Measurements from ENCODE around the gene TSPAN9.

Gene TSPAN9

DNA sequence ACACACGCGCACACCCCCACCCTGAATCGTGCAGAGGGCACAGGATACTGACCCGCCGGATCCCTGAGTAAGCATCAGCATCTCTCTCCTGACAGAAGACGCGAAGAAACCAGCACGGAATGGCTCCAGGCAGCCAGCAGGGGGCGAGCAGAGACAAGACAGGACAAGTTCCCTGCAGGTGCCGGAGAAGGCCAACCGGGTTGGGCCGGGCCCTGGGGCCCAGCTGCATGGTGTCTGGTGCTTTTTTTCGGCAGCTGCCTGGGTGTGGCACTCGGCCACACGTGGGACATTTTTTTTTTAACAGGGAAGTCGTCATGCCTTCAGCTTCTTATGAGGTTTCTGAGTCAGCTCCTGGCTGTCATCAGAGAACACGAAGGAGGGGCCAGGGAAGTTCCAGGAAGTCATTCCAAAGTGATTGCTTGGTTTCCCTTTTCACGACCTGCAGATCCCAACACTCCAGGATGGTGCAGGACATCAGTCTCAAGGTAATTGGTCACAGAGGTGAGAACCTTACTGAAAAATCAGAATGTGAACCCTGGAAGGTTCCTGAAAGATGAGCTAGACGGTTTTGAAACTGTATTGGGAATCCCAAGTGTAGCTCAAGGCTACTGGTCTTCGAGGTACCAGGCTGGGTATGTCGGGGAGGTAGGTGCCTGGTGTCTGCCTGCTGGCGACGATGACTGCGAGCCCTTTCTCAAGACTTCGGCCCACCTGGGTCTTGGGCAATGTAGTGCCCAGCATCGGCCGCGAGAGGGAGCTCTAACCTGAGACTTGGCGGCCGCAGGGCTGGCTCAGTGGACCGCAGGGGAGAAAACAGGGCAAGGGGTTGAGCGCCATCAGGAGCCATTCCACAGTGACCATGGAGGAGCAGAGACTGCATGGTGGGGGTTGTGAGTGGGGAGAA, 223.0 kb downstream of the TSPAN9 start:
- peak; percentile 57 for DNase-seq (ENCODE audit: low read depth)

DNA sequence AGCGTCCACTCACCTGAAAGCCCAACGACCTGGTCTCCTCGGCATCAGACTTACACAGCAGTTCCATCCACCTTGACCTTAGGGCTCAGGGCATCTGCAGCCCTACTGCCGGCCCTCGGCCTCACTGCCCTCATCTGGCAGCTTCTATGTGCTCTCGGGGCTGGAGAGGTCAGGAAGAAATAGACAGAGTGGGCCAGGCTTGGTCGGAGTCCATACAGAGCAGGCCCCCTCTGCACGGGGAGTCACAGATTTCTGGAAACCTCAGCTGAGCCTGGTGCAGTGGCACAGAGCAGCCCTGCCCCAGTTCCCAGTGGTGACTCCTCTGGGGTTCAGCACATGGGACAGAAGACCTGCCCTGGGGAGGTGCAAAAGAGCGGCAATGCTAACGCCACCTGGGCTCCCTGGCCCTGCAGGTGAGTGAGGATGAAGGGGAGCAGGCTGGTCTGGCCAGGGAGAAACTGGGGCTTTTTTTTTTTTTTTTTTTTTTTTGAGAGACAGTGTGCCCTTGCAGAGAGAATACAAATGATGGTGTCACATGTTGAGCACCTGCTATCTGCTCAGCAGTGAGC, 223.7 kb downstream of the TSPAN9 start:
- no peak for DNase-seq (ENCODE audit: low read depth)

DNA sequence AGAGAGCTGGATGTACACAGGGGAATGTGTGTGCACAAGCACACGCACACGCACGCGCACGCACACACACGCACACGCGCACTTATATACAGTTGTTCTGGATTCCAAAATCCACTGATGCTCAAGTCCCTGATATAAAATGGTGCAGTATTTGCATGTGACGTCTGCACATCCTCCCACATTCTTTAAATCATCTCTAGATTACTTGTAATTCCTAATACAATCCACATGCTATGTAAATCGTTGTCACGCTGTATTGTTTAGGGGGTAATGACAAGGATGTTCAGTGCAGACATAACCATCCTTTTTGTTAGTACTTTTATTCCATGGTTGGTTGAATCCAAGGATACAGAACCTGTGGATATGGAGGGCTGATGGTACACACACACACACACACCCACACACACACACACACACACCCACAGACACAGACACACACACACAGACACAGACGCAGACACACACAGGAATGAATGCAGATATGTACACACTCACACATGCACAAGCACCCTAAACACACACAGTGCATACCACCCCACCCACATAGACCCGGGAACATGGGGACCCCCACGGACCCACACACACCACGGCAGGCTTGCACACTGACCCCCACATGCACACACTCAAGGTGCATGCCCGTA, 225.3 kb downstream of the TSPAN9 start:
- no peak for DNase-seq (ENCODE audit: low read depth)

DNA sequence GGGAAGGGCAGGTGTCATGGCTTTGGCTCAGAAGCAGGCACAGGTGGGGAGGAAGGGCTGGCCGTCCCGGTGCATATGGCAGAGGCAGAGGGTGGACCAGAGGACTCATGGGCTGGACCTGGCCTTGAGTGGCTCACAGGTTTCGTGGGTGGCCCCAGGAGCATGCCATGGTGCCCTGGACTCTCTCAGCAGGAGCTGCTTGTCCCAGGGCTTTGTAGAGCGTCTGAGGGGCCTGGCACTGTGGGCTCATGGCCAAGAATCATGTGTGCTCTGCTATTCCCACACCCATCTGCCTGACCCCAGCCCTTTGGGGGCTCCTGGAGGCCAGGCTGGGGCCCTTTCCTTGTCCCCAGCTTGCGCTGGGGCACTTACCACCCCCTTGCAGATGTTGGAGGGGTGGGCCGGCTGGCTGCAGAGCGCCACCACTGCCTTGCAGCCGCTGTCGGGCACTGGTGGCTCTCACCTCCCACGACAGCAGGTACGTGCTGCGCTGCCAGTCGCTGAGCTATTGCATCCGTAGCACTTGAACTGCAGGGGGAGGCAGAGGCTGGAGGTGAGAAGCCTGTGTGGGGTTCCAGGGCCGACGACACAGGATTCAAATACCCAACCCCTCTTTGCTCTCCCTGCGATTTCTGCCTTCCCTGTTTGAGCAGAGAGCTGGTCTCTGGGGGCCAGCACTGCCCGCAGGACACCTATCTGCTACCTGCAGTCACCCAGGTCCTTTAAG, 226.4 kb downstream of the TSPAN9 start:
- no peak for DNase-seq (ENCODE audit: low read depth)

DNA sequence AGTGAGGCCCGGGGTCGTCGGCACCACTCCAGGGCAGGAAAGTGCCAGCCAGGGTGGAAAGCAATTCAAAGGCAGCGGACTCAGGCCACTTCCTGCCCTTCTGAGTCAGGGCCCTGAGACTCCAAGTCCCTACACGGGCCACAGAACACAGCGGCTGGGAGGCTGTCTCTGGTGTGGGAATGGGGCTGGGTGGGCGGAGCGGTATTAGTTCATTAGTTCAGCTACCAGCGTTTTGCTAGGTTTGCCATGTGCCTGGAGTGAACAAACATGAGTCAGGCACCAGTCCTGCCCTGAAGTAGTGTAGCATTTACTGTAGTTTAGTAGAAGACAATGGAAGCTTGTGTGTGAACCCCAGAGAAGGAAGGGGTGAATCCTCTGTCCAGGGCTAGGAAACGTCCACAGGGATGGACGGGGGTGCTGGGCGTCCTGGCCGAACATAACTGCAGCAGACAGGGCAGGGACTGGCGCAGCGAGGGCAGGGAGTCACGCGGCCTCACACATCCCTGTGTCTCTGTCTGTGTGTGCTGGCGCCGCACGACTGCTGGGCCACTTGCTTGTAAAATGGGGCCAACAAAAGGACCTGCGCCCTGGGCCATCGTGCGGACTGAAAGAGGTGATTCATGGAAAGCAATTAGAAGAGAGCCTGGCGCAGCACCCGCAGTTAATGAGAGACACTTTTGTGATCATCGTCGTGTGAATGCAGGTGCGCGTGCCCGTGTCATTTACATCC, 227.4 kb downstream of the TSPAN9 start:
- no peak for DNase-seq (ENCODE audit: low read depth)

DNA sequence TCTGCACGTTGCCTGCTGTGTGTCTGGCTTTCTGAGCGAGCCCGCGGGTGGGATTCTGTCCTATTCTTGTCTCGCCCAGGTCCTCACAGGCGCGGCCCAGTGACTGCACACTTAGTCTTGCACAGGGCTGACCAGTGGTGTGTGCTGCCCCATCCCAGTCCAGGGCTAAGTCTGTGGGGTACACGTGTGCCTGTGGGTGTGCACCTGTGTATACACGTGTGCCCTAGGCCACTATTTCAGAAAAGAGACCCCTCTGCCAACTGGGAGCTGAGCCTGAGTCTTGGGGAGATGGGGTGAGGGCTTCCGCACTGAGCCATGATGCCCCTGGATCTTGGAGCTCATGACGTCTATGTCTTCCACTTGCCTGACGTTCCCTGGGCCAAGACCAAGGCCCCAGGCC, 228.3 kb downstream of the TSPAN9 start:
- no peak for DNase-seq (ENCODE audit: low read depth)

DNA sequence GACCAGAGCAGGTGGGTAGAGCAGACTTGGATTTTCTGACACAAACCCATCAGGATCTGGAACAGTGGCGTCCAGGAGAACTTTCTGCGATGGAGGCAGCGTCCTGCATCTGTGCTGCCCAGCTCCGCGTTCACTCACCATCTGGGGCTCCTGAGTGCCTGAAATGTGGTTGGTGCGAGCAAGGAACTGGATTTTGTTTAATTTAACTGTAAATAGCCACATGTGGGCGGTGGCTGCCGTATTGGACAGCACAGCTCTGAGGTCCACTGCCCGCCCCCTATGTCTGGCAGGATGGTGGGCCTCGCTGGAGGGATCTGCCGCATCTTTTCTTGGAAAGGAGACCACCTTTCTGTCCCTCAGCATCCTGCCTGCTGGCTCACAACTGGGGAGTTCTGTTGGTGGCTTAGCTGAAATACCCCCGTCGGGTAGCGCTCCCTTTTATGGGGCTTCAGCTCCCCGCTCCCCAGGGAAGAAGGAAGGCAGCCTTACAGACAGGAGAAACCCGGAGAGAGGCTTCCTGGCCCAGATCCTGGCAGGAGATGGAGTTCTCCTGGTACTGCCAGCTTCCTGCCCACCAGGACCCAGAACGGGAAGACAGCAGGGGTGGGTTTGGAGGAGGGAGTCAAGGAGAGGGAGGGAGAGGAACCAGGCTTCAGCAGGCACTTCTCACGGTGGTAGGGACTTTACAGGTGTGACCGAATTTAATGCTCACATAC, 228.9 kb downstream of the TSPAN9 start:
- DNase-seq (ENCODE audit: low read depth) = no peak

DNA sequence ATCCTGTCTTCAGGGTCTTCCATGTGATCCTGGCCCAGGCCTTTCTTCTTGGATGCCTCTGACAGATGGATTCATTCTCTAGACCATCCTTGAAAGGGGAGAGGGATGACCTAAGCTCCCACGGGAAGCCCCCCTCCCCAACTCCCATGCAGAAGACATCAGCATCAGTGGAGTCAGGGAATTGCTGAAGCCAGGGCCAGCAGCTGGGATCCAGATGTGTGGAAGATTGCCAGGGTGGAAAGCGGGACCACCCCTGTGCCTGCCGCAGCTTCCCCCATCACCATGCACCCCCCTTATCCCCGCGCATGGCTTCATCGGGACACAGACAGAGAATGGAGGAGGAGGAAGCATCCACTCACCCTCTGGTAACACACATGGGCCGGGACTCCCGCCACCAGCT, 230.2 kb downstream of the TSPAN9 start:
- DNase-seq (ENCODE audit: low read depth) = no peak

DNA sequence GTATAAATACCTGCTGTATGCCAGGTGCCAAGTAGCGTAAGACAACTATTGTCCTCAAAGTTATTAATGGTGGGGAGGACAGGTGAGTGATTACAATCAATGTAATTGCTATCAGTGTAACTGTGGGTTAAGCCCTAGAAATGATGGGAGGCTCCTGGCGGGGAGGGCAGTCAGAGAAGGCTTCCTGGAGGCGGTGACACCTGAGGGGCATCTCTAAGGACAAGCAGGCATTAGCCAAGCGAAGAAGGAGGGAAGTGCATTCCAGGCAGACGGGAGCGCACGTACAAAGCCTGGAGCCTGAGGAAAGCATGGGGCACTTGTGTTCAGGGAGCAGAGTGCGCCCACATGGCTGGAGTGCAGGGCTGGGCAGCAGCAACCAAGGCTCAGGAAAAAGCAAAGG, 230.9 kb downstream of the TSPAN9 start:
- no peak for DNase-seq (ENCODE audit: low read depth)

DNA sequence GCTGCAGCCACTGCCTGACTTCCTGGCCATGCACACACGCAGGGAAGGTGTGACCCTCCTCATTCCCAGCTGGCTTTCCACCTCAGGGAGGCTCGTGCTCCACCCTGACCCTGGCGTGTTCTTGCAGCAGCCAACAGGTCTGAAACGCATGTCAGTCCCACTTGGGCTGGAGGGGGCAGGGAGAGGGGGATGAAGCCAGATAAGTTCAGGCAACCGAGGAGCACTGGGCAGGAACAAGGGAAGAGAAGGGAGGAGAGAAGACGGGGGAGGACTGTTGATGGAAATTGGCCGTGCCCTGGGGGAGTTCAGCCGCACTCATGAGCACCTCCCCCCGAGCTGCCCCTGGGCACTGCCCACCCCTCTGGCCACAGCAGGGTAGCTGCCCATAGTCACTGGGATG, 231.4 kb downstream of the TSPAN9 start:
- DNase-seq (ENCODE audit: low read depth) = no peak

DNA sequence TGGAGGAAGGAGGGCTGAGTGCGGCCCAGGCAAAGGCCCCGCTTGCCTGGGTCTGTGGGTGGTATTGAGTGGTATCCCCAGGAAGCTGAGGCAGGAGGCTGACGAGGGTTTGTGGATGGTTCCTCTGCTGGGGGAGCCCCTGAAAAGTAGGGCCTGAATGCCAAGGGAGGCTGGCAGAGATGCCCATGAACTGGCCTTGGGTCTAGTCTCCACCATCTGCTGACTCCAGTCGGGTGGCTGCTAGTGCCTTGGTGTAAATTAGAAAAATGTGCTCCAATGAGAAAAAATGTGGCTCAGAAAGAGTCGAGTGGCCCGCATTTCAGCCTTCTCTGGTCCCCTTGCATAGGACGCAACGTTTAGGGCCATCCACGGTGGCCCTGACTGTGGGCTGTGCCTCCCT, 232.6 kb downstream of the TSPAN9 start:
- no peak for DNase-seq (ENCODE audit: low read depth)

DNA sequence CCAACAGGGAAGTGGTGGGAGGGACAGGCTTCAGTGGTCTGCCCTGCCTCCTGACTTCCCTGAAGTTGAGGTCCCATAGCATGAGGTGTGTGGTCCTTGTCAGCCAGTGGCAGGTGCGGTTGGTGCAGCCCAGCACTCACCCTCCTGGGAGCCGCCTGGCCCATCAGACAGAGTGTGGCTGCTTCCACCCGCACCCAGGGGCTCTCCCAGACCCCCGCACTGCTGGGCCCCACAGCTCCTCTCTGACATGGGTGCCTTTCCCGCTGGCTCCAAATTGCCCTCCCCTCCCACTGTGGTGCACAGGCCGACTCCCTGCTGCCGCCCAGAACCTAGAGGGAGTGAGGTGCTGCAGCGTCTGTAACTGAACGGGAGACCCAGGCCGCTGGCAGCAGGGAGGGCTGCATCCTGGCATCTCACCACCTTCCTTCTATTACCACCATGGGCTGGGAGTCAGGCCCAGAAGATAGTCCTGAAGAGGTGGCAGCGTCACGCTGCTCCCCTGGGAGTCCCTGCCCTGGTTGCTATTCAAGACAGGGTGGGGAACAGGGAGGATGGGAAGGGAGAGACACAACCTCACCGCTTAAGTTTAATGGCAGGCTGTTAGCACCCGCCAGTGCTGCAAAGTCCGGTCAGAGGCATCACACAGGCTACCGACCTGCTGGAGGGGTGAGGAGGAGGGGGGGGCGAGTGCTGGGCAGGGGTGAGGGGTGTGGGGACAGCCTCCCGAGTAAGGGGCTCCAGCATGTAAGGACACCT, 233.3 kb downstream of the TSPAN9 start:
- no peak for DNase-seq (ENCODE audit: low read depth)

DNA sequence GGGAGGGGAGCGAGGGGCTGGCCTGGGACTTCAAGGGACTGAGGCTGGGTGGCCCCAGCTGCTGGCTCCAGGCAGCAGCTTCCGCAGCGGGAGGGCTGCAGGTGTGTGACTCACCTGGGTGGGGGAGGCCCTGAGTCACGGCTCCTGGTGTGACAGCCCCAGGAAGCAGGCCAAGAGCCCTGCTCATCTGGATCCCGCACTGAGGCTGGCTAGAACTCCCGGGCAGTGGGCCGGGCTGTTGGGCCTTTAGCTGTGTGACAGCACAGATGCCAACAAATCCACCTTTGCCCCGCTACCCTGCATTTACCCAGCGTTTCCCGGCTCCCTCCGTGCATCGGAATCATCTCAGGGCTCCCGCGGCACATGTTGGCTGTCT, 233.8 kb downstream of the TSPAN9 start:
- no peak for DNase-seq (ENCODE audit: low read depth)

DNA sequence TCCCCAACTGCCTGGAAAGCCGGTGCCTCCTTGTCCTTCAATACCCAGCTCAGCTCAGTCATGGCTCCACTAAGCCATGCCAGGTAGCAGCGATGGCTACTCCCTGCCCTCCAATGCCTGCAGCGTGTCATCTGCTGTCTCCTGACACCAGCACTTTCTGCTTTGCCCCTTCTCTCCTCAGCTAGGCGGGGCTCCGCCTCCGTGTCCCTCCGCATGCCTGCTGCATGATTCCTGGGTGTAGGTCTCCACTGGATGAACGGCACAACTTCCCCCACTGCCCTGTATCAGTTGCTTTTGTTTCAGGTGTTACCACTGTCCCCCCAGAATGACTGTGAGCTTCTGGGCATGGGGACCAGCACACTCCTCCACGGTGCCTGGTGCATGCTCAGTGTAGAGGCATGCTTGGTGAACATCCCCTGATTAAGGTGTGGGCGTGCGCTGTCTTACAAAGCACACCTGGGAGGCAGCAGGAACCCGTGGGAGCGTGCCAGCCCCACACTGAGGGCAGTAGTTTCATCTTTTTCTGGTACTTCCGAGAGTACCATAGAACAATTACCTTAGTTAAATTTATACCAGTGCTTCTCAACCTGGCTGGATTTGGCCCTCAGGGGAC, 234.4 kb downstream of the TSPAN9 start:
- no peak for DNase-seq (ENCODE audit: low read depth)

DNA sequence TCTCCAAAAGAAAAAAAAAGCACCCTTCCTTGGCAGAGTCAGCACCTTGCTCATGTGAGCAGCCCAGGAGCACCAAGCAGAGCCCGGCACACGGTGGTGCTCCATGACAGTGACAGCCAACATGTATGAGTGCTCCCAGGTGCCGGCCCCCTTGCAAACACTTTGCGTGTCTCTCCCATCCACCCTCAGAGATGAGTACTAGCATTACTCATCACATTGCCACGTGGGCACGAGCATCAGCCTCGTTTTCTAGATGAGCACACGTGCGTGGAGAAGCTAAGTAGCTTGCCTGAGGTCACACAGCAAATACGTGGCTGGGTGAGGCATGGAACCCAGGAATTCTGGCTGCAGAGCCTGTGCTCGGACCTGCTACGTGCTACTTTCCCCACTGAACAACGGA, 235.9 kb downstream of the TSPAN9 start:
- DNase-seq (ENCODE audit: low read depth) = no peak

DNA sequence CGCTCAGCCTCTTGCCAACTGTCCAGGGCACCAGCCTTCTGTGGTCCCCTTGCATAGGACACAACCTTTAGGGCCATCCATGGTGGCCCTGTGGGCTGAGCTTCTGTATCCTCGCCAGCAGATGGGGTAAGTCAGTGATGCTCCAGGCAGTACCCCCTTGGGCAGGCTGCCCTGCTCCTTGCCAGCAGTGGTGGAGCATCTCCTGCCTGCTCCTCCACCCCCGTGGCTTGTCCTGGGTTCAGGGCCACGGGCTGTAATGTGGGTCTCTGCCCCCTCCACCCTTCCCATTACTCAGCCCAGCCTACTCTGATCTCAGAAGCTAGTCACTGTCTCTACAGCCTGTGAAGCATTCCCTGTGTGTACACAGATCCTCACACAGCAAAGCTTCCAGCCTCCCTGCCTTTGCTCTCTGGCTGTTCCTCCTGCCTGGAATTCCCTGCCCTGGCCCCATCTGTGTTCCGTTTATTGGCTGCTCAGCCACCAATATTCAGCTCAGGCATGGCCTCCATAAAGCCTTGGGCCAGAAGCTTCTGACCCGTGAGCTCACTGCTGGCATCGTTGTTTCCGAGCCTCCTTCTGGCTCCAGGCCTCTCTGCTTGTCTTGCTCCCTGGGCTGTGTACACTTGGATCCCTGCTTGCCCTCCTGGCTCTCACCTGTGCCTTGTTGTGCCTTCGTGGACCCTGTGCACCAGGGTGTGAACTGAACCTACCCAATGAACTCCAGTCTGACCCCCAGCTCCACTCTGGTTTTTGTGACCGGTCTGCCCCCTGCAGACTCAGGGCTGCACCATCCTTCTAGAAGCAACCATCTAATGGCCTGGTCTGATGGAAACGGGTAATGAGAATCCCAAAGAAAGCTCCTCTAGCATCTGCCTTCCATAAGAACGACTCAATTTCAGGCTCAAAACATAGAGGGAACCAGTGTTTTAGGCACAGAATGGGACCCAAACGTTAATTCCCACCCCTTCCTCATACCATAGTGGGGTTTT, 236.8 kb downstream of the TSPAN9 start:
- DNase-seq (ENCODE audit: low read depth) = no peak

DNA sequence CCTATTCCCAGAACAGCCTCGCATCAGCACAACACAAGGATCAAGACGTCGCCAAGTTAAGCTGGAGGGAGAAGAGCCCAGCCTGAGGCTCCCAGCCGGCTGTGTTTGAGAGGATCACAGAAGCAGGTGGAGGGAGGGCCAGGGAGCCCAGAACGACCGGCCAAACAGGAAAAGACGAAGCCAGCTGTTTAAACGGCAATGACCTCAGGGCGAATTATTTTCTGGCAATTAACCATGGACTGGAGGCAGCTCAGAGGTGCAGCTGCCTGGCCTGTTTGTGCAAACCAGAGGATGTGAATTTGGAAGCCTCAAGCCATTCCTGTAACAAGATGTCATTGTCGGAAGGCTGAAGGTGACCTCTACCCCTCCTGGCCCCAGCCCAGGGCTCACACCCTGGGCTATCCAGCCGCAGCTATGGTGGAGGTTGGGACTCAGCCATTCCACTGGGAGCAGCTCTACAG, 238.1 kb downstream of the TSPAN9 start:
- no peak for DNase-seq (ENCODE audit: low read depth)

DNA sequence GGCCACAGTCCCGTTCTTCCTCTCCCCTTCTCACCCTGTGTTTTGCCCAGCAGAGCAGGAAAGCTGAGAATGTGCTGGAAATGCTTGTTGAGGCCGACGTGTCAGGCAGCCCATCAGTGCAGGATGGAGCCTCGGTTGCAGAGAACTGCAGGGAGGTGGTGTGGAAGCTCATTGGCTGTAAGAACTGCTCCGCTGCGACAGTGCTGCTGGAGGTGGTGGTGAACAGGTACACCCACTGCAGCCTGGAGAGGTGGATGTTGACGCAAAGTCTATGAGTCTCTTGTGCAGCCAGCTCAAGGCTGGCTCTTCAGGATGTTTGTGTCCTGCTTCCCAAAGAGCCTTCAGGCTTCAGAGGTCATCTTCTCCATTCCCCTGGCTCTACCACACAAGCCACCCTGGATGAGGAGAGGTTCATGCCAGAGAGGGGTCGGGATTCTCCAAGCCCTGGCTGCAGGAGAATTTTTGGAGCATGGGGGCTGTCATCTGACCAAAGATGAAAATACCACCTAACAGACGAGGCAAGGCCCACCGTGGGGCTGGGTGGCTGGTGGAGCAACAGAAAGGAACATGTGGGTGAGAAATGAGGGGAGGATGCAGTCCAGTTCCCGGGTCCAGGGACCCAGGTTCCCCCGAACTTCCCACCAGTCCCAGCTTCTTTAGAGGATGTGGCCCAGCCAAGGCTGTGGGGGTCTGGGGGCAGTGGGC, 239.7 kb downstream of the TSPAN9 start:
- DNase-seq (ENCODE audit: low read depth) = no peak
